HG03060 (cell line): ENCODE measurements around the gene SLCO2A1.

Experiments used
- ATAC-seq: cut with Tn5 transposase; IDR thresholded peaks from one replicate; pipeline ENCODE4 v1.9.1; 2021; ENCODE audit warnings: low read depth, moderate number of reproducible peaks; ENCODE audit not compliant: unreplicated experiment

The SLCO2A1 gene

DNA sequence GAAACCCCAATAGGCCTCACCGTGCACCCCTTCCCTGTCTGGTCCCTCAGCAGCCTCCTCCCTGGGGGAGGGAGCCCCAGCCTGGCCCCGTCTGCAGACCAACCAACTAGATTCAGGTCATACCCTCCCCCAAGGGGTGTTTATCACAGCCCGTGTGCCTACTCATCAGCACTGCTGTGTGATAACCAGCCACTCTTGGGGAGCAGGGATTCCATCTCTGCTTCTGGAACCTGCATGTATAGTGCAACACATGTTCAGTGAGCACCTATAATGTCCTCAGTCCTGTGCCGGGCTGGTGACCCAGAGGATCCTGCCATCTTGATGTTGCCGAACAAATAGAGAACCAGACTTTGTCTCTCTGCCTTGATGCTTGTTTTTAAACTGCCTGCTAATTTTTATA lies 6.6 kb upstream of the SLCO2A1 start:
- no peak for ATAC-seq

- ATAC-seq: no peak
Observed at GRCh38 chr3:134035836-134036235, 6.1 kb upstream of the SLCO2A1 start.

GRCh38 chr3:134034005-134034785 lies 4.5 kb upstream of the SLCO2A1 start:
- no peak for ATAC-seq

- no peak for ATAC-seq
Observed at GRCh38 chr3:134033315-134033996, 3.7 kb upstream of the SLCO2A1 start.

GRCh38 chr3:134031348-134031915 lies 1.7 kb upstream of the SLCO2A1 start:
- ATAC-seq: no peak

- no peak for ATAC-seq
Observed at GRCh38 chr3:134030379-134031347, 938 bp upstream of the SLCO2A1 start.

GRCh38 chr3:134029256-134029733 lies 430 bp downstream of the SLCO2A1 start:
- no peak for ATAC-seq

DNA sequence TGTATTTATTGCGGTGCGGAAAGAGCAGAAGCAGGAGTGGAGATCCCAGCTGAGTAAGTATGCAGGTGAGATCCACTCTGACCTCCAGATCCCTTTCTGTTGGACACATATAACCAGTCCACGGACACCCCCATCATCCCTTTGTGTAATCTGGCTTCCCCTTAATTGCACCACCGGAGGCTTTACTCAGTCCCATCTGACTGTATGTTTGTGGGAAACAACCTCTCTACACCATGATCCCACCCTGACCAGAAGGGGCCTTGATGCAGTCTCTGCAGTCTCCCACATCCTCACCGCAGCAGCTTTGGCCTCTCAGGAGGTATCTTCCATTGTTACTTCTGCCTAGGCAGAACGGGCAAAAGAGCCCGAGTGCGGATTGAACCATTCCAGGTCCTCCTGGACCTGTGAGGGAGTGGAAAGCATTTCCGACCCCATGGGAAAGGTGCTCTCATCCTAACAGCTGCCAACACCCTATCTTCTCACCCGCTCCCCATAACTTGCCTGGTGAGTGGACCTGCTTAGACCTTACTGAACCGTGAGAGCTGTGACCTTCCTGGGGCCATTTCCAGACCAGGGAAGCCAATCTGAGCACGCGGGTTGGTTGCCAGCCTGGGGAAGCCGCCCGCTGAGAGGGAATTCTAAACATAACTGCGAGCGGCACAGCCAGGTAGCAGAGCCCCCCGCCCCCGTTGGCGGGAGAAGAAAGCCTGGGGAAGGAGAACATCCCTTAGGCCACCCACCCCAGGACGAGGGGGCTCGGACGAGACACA lies 1.1 kb downstream of the SLCO2A1 start:
- ATAC-seq: no peak

GRCh38 chr3:134027631-134028030 lies 2.1 kb downstream of the SLCO2A1 start:
- ATAC-seq: no peak

GRCh38 chr3:134020135-134020680 lies 9.5 kb downstream of the SLCO2A1 start:
- no peak for ATAC-seq

DNA sequence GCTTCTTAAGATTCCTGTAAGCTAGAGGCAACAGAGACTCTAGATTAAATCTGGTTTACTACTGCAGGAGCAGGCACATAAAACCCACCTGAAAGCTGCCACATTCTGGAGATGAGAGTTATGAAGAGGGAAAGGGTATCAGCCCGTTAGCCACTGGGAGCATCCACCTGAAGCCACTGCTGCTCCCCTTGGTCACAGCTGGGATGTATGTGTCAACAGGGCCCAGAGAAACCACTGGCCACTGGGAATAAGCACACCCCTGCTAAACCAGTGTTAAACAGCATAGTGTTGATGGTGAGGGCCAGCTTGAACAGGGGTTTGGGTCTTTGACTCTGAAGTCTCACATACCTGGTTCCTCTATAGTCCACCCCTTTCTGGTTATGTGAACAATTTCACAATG lies 10.9 kb downstream of the SLCO2A1 start:
- no peak for ATAC-seq

- ATAC-seq: no peak
Observed at GRCh38 chr3:134018406-134018805, 11.3 kb downstream of the SLCO2A1 start.

- no peak for ATAC-seq
Observed at GRCh38 chr3:134017490-134017889, 12.2 kb downstream of the SLCO2A1 start.

DNA sequence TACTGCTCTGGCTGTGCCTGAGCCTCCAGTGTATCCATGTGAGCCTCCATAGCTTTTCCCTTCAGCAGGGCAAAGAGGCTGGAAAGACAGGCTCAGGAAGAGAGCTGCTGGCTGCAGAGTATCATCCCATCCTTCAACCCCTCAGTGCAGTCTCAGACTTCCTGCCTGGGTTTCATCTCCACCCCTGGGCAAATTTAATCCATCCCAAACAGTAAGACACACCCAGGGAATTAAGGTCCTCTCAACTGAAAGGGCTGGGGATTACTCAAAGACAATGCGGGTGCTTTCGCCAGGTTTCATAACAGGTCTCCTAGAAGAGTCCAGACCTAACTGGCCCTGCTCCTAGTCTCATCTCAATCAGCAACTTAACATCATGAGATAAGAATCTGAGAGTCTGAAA lies 15.5 kb downstream of the SLCO2A1 start:
- ATAC-seq: no peak

DNA sequence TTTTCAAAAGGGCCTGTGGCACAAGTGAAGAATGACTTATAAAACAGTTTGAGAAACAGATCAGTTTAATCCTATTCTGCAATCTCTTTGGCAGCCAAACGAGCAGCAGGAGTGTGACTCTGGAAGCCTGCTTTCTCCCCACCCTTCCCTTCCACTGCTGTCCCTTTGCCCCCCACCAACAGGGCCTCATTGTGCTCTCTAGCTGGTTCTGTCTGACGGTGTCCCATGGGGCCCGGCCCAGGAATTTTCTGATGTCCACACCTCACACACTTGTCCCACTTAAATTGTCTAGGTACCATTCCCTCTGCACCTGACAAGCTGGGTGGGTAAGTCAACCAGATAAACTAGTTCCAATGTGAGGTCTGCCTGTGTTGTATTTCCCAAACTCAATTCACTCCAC lies 16.4 kb downstream of the SLCO2A1 start:
- no peak for ATAC-seq

- ATAC-seq: no peak
Observed at GRCh38 chr3:134009345-134010000, 20.3 kb downstream of the SLCO2A1 start.

DNA sequence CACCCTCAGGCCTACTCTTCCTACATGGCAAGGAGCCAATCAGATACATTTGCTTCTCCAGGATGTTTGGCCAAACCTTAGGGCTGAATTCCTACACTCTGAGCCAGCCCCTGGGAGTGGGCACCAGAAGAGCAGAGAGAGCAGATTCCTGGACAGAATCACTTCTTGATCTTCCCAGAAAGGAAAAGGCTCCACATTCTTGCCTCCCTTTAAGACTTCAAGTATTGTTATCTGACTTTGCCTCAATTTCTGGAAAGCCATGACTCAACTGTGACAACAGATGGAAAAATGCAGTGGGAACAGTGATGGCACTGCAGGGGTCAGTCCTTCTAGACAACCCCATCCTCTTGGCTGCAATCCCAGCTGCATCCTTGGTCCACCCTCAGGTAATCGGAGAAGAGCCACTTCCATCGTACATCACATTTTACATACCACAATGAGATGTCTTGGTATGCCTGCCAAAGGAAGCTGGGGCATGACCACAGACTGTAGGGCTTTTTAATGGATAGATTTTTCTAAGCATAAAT lies 21.0 kb downstream of the SLCO2A1 start:
- no peak for ATAC-seq

GRCh38 chr3:134007819-134008218 lies 21.9 kb downstream of the SLCO2A1 start:
- ATAC-seq: no peak

DNA sequence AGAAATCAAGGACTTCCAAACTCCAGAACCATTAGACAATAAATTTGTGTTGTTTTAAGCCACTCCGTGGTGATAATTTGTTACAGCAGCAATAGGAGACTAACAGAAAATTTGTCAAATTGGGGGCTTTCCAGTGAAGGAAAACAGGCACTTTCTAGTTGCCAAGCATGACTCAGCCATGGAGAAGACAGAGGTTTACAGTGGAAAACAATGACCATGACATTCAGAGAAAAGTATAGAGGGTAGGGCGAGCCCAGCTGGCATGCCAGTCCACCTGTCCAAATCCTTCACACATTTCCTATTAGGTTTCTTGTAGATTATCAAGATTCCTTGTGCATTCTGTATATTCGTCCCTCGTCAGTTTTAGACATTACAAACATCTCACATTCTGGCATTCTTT lies 24.9 kb downstream of the SLCO2A1 start:
- no peak for ATAC-seq
